DND-41 (cell line): Measurements from ENCODE around the gene LMAN1.

Experiments
- ATAC-seq: fragments of 200-7000 bp; cut with Tn5 transposase; 3 replicates; pipeline ENCODE4 v1.9.1; 2021; ENCODE audit warnings: low read depth; ENCODE audit not compliant: insufficient read depth
- DNase-seq: peaks from one replicate; pipeline ENCODE4 v3.0.0-alpha.2; 2020
- H2AFZ ChIP-seq: 2 replicates; pipeline ENCODE4 v1.6.0; 2012; ENCODE audit warnings: low read depth, low read length
- H3K27ac ChIP-seq: 2 replicates; pipeline ENCODE4 v1.5.1; 2012; ENCODE audit warnings: low read length, inconsistent platforms
- H3K27me3 ChIP-seq: fragments of 200-600 bp; sonication (generic); 2 replicates; pipeline ENCODE4 v1.6.0; 2012; ENCODE audit warnings: low read length, mild to moderate bottlenecking, inconsistent platforms; ENCODE audit not compliant: insufficient read depth, poor library complexity
- H3K36me3 ChIP-seq: 2 replicates; pipeline ENCODE4 v1.5.1; 2012; ENCODE audit warnings: low read length, inconsistent platforms; ENCODE audit not compliant: insufficient read depth
- H3K4me1 ChIP-seq: 2 replicates; pipeline ENCODE4 v1.5.1; 2012; ENCODE audit warnings: mild to moderate bottlenecking, low read length; ENCODE audit not compliant: insufficient read depth
- H3K4me2 ChIP-seq: 2 replicates; pipeline ENCODE4 v1.6.0; 2012; ENCODE audit warnings: mild to moderate bottlenecking, moderate library complexity, low read length, inconsistent platforms; ENCODE audit not compliant: insufficient read depth
- H3K4me3 ChIP-seq, 2 experiments: fragments of 200-600 bp in 1 of 2; shearing (Covaris generic) in 1 of 2; 2 replicates each; pipeline ENCODE4 v1.5.1; 2012 to 2016; ENCODE audit warnings: inconsistent platforms in 2 of 2, low read length in 2 of 2, mild to moderate bottlenecking in 2 of 2, low read depth in 1 of 2, moderate library complexity in 1 of 2
- H3K79me2 ChIP-seq: 2 replicates; pipeline ENCODE4 v1.6.0; 2012; ENCODE audit warnings: low read length, inconsistent platforms; ENCODE audit not compliant: insufficient read depth
- H3K9ac ChIP-seq: 2 replicates; pipeline ENCODE4 v1.6.0; 2012; ENCODE audit warnings: low read depth, mild to moderate bottlenecking, inconsistent platforms, low read length, moderate library complexity
- H3K9me3 ChIP-seq: 2 replicates; pipeline ENCODE4 v1.5.1; 2012; ENCODE audit warnings: low read length, moderate library complexity, mild to moderate bottlenecking, inconsistent platforms; ENCODE audit not compliant: insufficient read depth, severe bottlenecking
- H4K20me1 ChIP-seq: 2 replicates; pipeline ENCODE4 v1.6.0; 2012; ENCODE audit warnings: low read length; ENCODE audit not compliant: insufficient read depth
- EZH2 ChIP-seq: IDR thresholded peaks from 3 replicates; pipeline ENCODE4 v1.6.1; 2012; ENCODE audit warnings: borderline replicate concordance, low read depth, mild to moderate bottlenecking, moderate library complexity, low read length, inconsistent platforms; ENCODE audit not compliant: severe bottlenecking
- TF ChIP-seq, protein P1 (sequence below): IDR thresholded peaks from 2 replicates; pipeline ENCODE4 v1.5.1; 2012; ENCODE audit warnings: borderline replicate concordance, low read length, moderate library complexity, mild to moderate bottlenecking; ENCODE audit not compliant: poor library complexity, severe bottlenecking; ENCODE audit errors: extremely low read depth

The LMAN1 gene

DNA sequence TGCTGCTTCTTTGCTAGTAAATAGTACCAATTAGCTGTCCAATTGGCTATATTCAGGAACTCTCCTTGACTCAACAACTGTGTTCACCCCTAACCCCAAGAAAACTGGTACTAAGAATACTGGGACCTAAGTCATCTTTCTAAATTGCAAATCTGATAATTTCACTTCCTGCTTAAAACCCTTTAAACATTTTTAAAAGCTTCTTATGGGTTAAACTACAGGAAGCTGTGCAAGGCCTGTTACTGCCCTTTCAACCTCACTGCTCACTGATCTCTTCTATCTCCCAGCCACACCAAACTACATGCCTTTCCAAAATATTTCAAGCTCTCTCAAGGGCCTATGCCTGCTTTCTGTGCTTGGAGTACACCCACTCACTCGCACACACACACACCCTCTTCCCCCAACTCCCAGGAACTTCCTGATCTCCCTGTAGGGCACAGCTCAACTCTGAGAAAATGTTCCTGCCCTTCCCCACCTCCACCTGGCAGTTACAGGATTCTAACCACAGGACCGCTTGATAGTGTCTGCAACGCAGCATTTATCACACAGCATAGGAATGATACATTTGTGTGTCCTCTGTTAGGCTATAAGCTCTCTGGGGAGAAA is 6.7 kb downstream of the LMAN1 start:
- H3K9me3 ChIP-seq, result no peaks in the 10 kb centered on the region
- TF ChIP-seq, protein P1, sequence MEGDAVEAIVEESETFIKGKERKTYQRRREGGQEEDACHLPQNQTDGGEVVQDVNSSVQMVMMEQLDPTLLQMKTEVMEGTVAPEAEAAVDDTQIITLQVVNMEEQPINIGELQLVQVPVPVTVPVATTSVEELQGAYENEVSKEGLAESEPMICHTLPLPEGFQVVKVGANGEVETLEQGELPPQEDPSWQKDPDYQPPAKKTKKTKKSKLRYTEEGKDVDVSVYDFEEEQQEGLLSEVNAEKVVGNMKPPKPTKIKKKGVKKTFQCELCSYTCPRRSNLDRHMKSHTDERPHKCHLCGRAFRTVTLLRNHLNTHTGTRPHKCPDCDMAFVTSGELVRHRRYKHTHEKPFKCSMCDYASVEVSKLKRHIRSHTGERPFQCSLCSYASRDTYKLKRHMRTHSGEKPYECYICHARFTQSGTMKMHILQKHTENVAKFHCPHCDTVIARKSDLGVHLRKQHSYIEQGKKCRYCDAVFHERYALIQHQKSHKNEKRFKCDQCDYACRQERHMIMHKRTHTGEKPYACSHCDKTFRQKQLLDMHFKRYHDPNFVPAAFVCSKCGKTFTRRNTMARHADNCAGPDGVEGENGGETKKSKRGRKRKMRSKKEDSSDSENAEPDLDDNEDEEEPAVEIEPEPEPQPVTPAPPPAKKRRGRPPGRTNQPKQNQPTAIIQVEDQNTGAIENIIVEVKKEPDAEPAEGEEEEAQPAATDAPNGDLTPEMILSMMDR, result no peak
- TF ChIP-seq EZH2, result no peak
- ATAC-seq (no peak), DNase-seq (no peak)
- H3K79me2 ChIP-seq, result peaks cover 21% of the 10 kb centered on the region
- no peak overlapping the region for H3K4me3 ChIP-seq
- H3K27me3 ChIP-seq, result no peaks in the 10 kb centered on the region
- no peak overlapping the region for H2AFZ ChIP-seq
- H3K4me2 ChIP-seq, result no peak overlapping the region
- no peak overlapping the region for H3K9ac ChIP-seq
- peaks cover 82% of the 10 kb centered on the region for H3K36me3 ChIP-seq
- peaks cover 8% of the 10 kb centered on the region; the same call in 1 of the 2 replicates for H4K20me1 ChIP-seq
- H3K27ac ChIP-seq, result no peak overlapping the region
- peaks cover 11% of the 10 kb centered on the region for H3K4me1 ChIP-seq

DNA sequence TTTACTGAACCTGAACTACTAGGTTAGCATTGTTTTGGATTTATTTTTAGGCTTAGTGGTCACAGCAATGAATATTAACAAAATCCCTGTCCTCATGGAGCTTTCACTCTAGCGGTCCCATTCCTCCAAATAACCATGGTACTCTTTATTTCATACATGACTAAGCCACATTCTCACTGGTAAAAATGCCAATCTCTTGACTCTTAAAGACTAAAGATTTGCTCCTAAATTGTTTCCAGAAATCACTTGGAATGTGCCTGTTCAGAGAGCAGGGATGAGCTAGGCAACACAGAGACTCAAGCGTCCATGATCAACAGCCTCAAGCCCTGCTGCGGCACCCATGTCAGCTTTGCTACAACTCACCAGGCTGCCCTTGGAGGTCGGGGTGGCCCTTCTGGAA is 13.5 kb downstream of the LMAN1 start:
- TF ChIP-seq EZH2, result no peak
- TF ChIP-seq, protein P1, result no peak
- Histone ChIP-seq H3K79me2 (peaks cover 36% of the 10 kb centered on the region), H3K4me1 (no peaks in the 10 kb centered on the region), H3K36me3 (peaks cover 92% of the 10 kb centered on the region), H3K27ac (no peak overlapping the region), H3K4me3 (no peak overlapping the region), H2AFZ (no peak overlapping the region), H3K9me3 (no peaks in the 10 kb centered on the region), H3K27me3 (no peaks in the 10 kb centered on the region), H3K4me2 (no peak overlapping the region), H3K9ac (no peak overlapping the region), H4K20me1 (no peaks in the 10 kb centered on the region)
- ATAC-seq (no peak), DNase-seq (no peak)

DNA sequence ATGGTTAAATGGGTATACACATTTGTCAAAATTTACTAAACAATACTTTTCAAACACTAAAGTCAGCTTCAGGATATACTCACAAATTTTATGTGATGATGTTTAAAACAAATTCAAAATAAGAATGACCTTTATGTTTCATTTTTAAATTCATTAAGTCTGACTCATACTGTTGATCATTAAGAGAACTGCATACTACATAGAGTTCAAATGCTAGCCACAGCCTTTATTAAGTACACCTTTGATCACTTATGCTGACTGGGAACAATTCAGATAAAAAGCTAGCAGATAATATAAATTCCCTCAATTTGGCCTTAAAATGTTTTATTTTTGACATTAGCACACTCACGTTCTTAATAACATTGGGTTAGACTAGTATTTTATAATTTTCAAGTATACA is 14.1 kb downstream of the LMAN1 start:
- DNase-seq (no peak), ATAC-seq (no peak)
- Histone ChIP-seq H2AFZ (no peak overlapping the region), H3K9me3 (no peaks in the 10 kb centered on the region), H3K4me1 (no peaks in the 10 kb centered on the region), H3K4me2 (no peak overlapping the region), H3K9ac (no peak overlapping the region), H3K79me2 (peaks cover 36% of the 10 kb centered on the region), H3K27ac (no peak overlapping the region), H3K27me3 (no peaks in the 10 kb centered on the region), H3K4me3 (no peak overlapping the region), H3K36me3 (peaks cover 98% of the 10 kb centered on the region), H4K20me1 (0 out of 2 replicates have a peak, but pooled peaks cover under 1% of the 10 kb centered on the region)
- TF ChIP-seq EZH2, result no peak
- TF ChIP-seq, protein P1, result no peak
